Activated T-helper 9 cell treated with anti-CD3 and anti-CD28 coated beads, Interleukin-2, amount 50 U/mL, for 16 hours (primary cell): ENCODE measurements around the gene TARS1.
"Not testable (repeated sequence)": the region's sequence is repeated elsewhere in the genome, so short reads cannot be mapped to it uniquely, and the experiment has no call there.

ENCODE experiments used
- DNase-seq: peaks from one replicate; pipeline ENCODE4 v3.0.0-alpha.2; 2020; ENCODE audit warnings: low read depth

The TARS1 gene

DNA sequence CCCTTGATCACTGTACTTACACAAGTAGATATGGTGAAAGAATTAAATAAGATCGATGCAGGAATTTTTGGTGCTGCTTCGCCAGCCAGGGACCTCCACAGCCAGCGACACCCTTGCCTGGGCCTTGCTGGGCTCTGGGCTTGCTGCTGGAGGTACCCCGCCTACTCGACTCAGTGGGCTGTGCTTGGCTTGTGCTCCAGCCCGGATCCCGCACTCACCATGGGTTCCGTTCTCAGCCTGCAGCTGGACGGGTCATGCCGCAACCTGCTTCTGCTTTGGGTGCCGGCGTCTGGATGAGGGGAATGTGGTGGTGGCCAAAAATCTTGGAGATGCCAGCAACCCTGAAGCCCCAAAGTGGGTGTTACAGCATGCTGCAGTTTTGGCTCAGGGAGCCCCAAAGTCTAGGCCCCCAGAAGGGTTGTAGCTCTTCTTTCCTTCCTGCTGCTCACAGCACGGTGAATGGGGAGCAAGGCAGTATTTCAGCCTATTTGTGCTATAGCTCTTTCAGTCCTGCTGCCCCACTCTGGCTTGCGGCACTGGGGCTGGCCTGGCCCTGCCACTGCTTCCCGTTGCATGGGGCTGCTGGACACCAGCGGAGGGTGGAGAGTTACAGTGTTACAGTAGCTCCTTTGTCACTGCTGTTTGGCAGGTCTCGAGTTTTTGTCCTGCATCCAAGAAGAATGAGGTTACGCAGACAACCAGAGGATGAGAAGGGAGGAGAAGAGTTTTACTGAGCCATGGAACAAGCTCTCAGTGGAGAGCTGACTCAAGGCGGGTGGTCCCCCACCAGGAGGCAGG is 48.0 kb downstream of the TARS1 start:
- no peak for DNase-seq

- DNase-seq, result no peak
Observed at GRCh38 chr5:33489481-33490067, 48.8 kb downstream of the TARS1 start.

- no peak for DNase-seq
Observed at GRCh38 chr5:33490071-33490665, 49.4 kb downstream of the TARS1 start.

DNA sequence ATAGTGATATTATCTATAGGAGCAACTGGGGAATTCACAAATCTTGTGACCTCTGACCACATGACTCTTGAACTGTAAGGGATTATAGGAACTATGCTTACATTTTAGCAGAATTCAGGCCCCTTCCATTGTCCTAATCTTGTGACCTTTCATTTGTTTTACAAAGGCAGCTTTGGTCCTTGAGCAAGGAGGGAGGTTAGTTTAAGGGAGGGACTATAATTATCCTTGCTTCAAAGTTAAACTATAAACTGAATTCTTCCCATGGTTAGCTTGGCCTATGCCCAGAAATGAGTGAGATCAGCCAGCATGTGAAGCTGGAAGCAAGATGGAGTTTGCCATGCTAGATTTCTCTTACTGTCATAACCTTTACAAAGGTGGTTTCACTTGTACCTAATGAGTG is 51.2 kb downstream of the TARS1 start:
- DNase-seq, result no peak

- no peak for DNase-seq
Observed at GRCh38 chr5:33494466-33494865, 53.7 kb downstream of the TARS1 start.

GRCh38 chr5:33501260-33501659 is 60.5 kb downstream of the TARS1 start:
- DNase-seq, result no peak

GRCh38 chr5:33501899-33502298 is 61.1 kb downstream of the TARS1 start:
- no peak for DNase-seq

GRCh38 chr5:33504570-33504969 is 63.8 kb downstream of the TARS1 start:
- no peak for DNase-seq

- no peak for DNase-seq
Observed at GRCh38 chr5:33507426-33507825, 66.7 kb downstream of the TARS1 start.

DNA sequence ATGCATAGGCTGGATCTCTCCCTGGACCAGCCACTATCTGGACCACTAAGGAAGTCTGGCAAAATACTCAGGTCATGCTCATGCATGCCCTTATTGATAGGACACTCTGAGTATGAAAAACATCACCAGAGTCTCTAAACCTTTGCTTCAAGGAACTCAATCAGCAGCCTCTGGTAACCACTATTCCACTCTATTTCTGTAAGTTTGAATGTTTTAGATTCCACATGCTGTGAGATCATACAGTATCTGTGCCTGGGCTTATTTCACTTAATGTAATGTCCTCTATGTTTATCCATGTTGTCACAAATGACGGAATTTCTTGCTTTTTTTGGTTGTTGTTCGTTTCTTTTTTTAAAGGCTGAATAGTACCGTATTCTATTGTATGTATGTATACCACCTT is 68.3 kb downstream of the TARS1 start:
- DNase-seq, result no peak

DNA sequence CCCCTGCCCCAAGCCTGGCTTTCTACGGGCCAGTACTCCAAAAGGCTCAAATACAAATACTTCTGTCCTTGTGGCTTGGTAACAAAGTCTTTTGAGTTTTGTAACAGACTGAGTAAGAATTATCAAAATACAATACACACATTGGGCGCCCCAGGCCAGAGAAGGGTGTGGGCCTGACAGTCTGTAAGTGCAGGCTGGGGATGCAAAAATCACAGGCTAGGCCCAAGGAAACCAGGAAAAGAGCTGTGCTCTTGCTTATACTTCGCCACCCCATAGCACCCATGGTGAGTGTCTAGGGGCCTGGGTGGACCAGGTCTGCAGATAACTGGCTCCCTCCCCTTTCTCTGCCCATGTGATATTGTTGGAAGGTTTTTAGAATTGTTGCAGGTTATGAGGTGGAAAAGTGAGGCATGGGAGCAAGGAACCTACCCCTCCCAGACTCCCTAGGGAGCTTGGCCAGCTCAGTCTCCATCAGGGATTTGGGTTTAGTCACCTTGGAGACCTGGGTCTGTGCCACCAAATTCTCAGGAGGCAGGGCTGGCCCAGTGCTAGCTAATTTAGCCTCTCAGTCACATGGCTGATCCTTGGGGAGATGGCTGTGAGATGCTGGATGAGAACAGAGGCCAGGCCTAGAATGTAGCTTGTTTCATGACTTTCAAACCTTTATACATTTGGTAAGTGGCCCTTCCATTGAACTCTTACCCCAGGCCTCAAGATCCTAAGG is 72.9 kb downstream of the TARS1 start:
- DNase-seq, result no peak

- not testable (repeated sequence) for DNase-seq
Observed at GRCh38 chr5:33515366-33515765, 74.6 kb downstream of the TARS1 start.

DNA sequence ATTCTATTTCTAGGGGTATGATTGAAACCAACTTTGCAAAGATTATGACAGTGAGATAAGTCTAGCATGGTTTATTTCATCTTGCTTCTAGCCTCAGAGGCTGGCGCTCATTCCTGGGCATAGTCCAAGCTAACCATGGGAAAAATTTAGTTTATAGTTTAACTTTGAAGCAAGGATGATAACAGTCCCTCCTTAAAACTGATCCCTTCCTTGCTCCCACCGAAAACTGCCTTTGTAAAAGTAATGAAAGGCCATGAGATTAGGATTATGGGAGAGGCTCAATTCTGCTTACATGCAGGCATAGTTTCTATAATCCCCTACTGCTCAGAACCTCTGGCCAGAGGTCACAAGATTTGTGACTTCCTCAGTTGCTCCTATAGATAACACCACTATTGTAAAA is 75.7 kb downstream of the TARS1 start:
- no peak for DNase-seq
